ENCODE measurements around the gene VAV2. TPM values are rescaled to one million over a fixed set of nuclear protein-coding genes. Genes with fewer than 3 reads are reported as not detected.

VAV2 gene
- polyA plus RNA-seq, 4 donors: 26.7 to 45.7 (median 36.2) TPM

DNA sequence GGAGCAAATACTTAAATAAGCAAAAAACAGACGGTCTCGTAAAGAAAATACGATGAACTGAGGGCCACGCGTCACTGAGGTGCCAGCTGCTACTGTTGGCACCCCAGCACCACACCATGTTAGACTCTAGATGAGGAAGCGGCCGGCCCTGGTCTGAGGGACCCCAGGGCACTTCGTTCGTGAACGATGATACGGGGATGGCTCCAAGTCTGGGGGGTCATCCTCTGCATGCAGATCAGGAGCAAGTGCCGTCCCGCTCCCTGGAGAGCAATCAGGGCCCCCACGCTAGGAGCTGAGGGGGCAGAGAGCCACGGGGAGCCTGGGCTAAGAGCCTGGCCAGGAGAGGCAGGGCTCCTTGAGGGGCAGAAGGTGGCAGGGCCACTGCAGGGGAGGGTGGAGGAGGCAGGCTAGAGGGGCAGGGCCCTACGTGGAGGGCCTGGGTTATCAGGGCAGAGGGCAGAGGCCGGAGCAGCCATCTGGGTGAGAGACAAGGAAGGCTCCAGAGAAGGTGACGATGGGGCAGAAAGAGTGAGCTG lies 278.1 kb downstream of the VAV2 start:
- Histone ChIP-seq H3K36me3 (ENCODE audit: control insufficient read depth in 3 of 3, insufficient read depth in 2 of 3, low read depth in 1 of 3, low read length in 3 of 3) (no peaks in the 10 kb centered on the region), H3K9me3 (ENCODE audit: control insufficient read depth in 2 of 2, insufficient read depth in 1 of 2, low read depth in 1 of 2, low read length in 1 of 2) (no peaks in the 10 kb centered on the region), H3K27ac (ENCODE audit: low read depth in 1 of 3, low read length in 2 of 3) (peak overlapping the region in 2 of 3 donors; percentile 20 to 72), H3K4me3 (ENCODE audit: low read depth in 1 of 3, low read length in 3 of 3) (no peak overlapping the region), H3K4me1 (ENCODE audit: control insufficient read depth in 3 of 3, insufficient read depth in 2 of 3, low read depth in 1 of 3, low read length in 2 of 3) (peaks cover 0 to 37% (median 0%) of the 10 kb centered on the region in 3 donors), H3K27me3 (ENCODE audit: control insufficient read depth in 3 of 3, insufficient read depth in 3 of 3, low read length in 3 of 3) (no peaks in the 10 kb centered on the region)
- DNase-seq (no peak), FAIRE-seq (no peak)
- 79 to 87% (median 84%) methylated on average over 18 of the region's 18 CpGs for WGBS, 3 donors

DNA sequence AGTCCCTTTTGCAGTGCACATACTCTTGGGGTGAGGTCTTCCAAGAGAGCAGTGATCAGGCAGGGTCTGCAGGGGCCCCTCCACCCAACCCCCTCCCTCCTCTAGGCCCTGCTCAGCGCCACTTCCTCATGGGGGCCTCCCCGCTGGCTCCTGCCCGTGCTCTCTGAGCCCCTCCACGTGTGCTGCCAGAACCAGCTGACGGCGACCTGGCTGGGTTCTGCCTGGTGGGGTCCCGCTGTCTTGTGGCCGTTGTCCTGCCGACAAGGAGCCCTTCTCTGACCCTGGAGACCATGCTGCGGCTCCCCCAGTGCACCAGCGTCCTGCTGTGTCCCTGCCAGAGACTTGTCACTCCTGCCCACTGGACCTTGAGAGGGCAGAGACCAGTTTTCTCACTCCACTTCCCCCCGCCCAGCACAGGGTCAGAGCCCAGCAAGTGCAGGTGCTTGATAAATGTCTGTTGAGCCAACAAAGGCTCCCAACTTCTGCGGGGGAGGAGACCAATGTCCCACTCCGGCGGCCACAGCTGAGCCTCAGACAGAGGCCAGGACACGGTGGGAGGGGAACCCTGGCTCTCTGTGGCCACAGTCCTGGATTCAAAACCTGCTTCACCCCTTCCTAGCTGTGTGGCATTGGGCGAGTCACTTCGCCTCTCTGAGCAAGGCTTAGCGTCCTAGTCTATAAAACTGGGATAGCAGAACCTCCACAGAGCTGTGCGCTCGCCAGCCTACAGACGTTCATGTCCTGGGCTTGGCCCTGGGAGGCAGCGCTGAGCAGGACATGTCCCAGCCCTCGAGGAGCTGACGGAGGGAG lies 278.8 kb downstream of the VAV2 start:
- Histone ChIP-seq H3K27me3 (ENCODE audit: control insufficient read depth in 3 of 3, insufficient read depth in 3 of 3, low read length in 3 of 3) (no peaks in the 10 kb centered on the region), H3K4me3 (ENCODE audit: low read depth in 1 of 3, low read length in 3 of 3) (no peak overlapping the region), H3K36me3 (ENCODE audit: control insufficient read depth in 3 of 3, insufficient read depth in 2 of 3, low read depth in 1 of 3, low read length in 3 of 3) (no peaks in the 10 kb centered on the region), H3K27ac (ENCODE audit: low read depth in 1 of 3, low read length in 2 of 3) (no peak overlapping the region), H3K9me3 (ENCODE audit: control insufficient read depth in 2 of 2, insufficient read depth in 1 of 2, low read depth in 1 of 2, low read length in 1 of 2) (no peaks in the 10 kb centered on the region), H3K4me1 (ENCODE audit: control insufficient read depth in 3 of 3, insufficient read depth in 2 of 3, low read depth in 1 of 3, low read length in 2 of 3) (peaks cover 0 to 37% (median 0%) of the 10 kb centered on the region in 3 donors)
- FAIRE-seq (no peak), DNase-seq (no peak)
- WGBS, 3 donors: 64 to 75% (median 71%) methylated on average over 25 of the region's 25 CpGs

GRCh38 chr9:133712221-133713100 lies 279.7 kb downstream of the VAV2 start:
- Histone ChIP-seq H3K4me1 (ENCODE audit: control insufficient read depth in 3 of 3, insufficient read depth in 2 of 3, low read depth in 1 of 3, low read length in 2 of 3) (peaks cover 0 to 37% (median 0%) of the 10 kb centered on the region in 3 donors), H3K9me3 (ENCODE audit: control insufficient read depth in 2 of 2, insufficient read depth in 1 of 2, low read depth in 1 of 2, low read length in 1 of 2) (no peaks in the 10 kb centered on the region), H3K27ac (ENCODE audit: low read depth in 1 of 3, low read length in 2 of 3) (no peak overlapping the region), H3K36me3 (ENCODE audit: control insufficient read depth in 3 of 3, insufficient read depth in 2 of 3, low read depth in 1 of 3, low read length in 3 of 3) (no peaks in the 10 kb centered on the region), H3K4me3 (ENCODE audit: low read depth in 1 of 3, low read length in 3 of 3) (no peak overlapping the region), H3K27me3 (ENCODE audit: control insufficient read depth in 3 of 3, insufficient read depth in 3 of 3, low read length in 3 of 3) (no peaks in the 10 kb centered on the region)
- 78 to 89% (median 85%) methylated on average over 21 to 22 of the region's 22 CpGs for WGBS, 3 donors
- FAIRE-seq (no peak), DNase-seq (no peak)

Other genes with a start within 250 kb of the VAV2 start
- 1 to 10 TPM; 2.0 to 7.6 (median 4.1) TPM for gene BRD3OS, start 33.2 kb upstream of the VAV2 start, polyA plus RNA-seq
- gene BRD3, start 75.7 kb upstream of the VAV2 start, polyA plus RNA-seq: 10 to 100 TPM in 2 of 4 donors, 1 to 10 TPM in 2; 4.3 to 23.9 (median 8.5) TPM
- gene WDR5, start 143.8 kb upstream of the VAV2 start, polyA plus RNA-seq: 10 to 100 TPM; 14.6 to 36.7 (median 23.2) TPM
- not detected for gene RNU6ATAC, start 172.2 kb upstream of the VAV2 start, polyA plus RNA-seq

Data from small intestine (tissue), 7 donors.